Activated CD4-positive, alpha-beta T cell treated with anti-CD3 and anti-CD28 coated beads for 1 hour (primary cell): ENCODE measurements around the gene SLC17A5.
"Not testable (repeated sequence)": the region's sequence is repeated elsewhere in the genome, so short reads cannot be mapped to it uniquely, and the experiment has no call there.

ENCODE experiments used
- DNase-seq: peaks from one replicate; pipeline ENCODE4 v3.0.0-alpha.2; 2020

SLC17A5 gene, protein sequence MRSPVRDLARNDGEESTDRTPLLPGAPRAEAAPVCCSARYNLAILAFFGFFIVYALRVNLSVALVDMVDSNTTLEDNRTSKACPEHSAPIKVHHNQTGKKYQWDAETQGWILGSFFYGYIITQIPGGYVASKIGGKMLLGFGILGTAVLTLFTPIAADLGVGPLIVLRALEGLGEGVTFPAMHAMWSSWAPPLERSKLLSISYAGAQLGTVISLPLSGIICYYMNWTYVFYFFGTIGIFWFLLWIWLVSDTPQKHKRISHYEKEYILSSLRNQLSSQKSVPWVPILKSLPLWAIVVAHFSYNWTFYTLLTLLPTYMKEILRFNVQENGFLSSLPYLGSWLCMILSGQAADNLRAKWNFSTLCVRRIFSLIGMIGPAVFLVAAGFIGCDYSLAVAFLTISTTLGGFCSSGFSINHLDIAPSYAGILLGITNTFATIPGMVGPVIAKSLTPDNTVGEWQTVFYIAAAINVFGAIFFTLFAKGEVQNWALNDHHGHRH

DNA sequence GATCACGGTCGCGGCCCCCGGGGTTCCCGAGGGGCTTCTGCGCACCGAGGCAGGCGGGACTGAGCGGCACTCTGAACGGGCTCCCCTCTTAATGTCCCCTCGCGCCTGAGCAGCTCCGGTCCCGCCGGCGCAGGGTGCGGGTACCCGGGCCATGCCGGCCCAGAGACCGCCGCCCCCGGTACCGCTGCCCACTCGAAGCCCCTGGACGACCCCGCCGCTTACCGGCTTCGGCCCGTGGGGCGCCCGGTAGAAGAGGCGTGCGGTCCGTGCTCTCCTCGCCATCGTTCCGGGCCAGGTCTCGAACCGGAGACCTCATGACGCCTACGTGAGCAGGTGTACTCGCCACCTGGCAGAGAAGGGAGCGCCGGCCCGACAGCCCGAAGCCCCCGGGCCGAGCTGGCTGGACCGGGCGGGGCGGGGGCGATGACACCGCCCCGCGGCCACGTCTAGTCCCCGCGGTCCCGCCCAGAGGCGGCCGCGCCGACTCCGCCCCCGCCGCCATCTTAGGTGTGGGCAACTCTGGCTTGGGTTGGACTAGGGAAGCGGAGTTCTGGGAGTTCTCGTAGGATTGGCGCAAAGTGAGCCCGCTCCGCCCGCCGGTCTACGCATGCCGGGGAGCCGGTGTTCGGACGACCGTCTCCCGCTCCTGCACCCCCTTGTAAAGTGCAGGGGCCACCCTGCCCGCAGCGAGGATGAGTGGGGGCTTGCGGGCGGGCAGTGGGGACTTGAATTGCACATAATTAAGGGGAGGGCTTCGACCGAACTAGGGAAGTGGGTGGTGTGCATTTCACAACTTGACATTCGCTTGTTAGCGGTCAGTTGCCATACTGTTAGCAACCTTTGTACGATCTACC lies at the start of gene SLC17A5:
TSS of gene SLC17A5 (minus strand) at position 422 of the 854 bp plus-strand sequence. CDS start at position 316, 106 bp downstream.
- DNase-seq, result peak; percentile 77

DNA sequence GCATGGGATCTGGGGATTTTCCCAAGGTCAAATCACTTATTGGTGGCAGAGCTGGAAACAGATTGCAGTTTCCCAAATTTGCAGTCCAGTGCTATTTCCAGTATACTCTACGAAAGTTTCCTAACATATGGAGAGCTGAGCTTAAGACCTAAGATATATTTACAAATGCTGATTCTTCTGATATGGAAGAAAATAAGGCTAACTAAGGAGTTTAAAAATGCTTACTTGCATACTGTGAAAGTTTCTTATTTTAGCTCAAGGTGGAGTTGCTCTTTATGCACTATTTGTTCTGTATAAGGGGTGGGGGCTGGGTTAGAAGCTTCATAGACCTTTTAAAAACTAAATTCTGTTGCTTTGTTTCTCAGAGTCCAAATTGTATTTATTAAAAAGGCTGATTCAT lies 49.7 kb upstream of the SLC17A5 start:
- DNase-seq, result no peak

DNA sequence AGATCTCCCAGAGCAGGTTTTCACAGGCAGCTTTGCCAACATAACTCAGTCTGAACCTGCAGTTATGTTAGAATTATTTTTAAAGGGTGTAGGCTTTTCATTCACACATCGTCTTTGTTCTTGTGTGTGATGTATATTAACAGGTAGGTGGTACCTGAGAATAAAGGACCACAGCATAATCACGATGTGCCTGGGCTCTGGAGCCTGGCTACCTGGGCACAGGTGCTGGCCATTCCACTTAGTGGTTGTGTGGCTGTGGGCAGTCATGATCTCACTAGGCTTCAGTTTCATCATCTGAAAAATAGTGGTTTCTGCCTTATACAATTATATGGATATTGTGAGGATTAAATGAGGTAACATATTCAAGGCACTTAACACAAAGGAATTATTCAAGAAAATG lies 48.7 kb upstream of the SLC17A5 start:
- no peak for DNase-seq

DNA sequence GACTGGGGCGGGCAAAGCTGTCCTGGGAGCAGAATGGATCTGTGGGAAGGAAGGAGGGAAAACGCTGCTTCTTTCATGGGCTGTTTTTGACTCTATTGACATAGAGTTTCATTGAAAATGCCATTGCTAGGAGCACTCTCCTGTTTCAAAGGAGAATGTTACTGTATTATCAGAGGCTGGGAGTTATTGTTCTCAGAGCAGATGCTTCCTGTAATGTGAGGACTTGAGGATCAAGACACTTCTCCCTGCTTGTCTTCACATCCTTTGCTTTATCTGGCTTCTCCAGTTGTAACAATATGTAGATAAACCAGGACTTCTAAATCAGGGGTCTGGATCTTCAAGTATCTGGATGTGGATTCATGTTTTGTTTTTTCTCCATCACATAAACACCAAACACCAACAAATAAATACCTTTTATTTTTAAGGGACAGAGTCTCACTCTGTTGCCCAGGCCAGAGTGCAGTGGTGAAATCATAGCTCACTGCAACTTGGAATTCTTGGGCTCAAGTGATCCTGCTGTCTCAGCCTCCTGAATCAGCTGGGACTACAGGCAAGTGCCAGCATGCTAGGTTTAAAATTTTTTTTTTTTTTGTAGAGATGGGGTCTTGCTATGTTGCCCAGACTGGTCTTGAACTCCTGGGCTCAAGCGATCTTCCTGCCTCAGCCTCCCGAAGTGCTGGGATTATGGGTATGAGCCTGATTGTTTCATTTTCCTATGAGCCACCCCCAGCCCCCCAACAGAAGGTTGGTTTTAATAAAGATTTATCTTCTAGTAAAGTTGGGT lies 46.1 kb upstream of the SLC17A5 start:
- no peak for DNase-seq

DNA sequence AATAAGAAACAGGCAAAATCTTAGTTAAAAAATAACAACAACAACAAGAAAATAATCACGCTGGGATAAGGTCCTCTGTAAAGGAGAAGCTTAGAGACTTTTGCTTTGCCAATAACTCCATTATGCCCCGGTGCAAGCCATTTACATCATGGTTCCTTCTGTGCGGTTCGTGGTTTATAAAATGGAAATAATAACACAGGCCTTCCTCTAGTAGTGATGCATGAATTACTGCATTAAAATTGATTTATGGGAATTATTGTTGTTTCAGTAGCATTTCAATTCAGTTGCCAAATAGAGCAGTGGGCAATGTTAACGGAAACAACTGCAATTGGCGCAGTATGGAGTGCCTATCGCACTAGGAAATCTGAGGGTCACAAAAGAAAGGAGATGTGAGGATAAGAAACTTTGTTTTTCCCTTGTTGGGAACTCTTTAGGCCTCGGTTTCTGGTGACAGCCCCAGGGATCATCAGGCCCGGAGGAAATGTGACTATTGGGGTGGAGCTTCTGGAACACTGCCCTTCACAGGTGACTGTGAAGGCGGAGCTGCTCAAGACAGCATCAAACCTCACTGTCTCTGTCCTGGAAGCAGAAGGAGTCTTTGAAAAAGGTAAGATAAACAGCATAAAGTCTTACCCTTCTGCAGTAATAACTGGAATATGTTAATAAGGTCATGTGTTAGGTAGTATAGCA lies 43.3 kb upstream of the SLC17A5 start:
- DNase-seq, result no peak

- DNase-seq, result peak; percentile 50
These were observed 42.0 kb upstream of the SLC17A5 start, which contains the start of gene CD109 for GRCh38 chr6:73695619-73696421. Gene CD109 (plus strand): TSS chr6:73696203. CDS start chr6:73696216, 13 bp downstream.

- DNase-seq, result no peak
These were observed 41.1 kb upstream of the SLC17A5 start for GRCh38 chr6:73694711-73695411.

DNA sequence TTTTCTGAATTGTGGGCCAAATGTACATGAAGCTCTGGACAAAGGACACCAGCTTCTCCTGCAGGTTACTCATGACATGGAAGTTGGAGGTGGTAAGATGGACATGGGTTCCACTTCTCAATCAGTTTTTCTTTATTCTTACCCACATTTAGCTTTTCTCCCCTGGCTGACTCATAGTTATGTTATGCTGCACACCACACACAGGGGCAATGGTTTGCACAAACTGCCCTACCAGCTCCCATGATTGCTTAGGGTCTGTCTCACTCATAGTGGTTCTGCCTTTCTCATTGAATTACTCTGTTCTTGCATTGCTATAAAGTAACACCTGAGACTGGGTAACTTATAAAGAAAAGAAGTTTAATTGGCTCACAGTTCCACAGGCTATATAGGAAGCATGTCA lies 37.7 kb upstream of the SLC17A5 start:
- DNase-seq, result no peak

DNA sequence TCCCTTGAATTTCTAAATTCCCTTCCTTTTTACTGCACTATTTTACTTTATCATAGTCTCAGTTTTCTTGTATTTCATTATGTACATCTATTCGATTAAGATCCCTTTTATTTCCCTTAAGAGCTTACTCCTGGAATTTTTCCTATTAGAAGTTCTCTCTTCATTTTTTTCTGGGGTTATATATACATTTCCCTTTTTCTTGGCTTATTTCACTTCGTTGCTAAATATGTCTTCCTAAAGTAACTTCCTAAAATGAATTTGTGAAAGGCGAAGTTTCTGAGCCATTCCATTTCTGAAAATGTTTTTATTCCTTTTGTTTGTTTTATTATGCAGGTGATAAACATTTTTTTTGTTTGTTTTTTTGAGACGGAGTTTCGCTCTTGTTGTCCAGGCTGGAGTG lies 36.3 kb upstream of the SLC17A5 start:
- no peak for DNase-seq

GRCh38 chr6:73688351-73688750 lies 34.6 kb upstream of the SLC17A5 start:
- no peak for DNase-seq

GRCh38 chr6:73683574-73683973 lies 29.8 kb upstream of the SLC17A5 start:
- DNase-seq, result not testable (repeated sequence)

DNA sequence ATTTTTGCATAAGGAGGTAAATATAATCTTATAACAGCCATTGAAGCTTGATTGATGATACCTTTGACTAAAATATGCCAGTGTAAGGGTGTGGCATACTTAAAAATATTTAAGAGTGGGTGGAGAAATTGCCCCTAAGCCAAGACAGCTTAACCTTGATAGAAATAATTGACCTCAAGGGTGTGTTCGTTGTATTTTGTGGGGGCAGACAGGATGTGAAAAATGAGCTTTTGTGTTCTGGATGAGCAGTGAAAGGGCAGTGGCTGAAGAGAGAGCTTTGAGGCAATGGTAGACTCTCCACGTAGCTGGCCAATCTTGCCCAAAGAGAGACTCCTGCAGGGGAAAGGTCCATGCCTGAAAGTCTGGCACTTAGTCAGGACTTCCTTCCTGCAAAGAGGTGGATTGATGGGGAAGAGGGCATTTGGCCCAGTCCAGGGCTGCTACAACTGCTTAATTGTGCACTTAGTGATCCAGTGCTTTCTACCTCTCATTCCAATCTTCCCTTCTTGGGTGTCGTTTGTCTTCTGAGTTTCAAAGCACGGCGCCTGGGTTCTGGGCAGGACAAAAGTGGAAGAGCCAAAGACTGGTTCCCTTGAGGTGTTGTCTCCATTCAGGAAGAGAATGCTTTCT lies 26.6 kb upstream of the SLC17A5 start:
- no peak for DNase-seq

DNA sequence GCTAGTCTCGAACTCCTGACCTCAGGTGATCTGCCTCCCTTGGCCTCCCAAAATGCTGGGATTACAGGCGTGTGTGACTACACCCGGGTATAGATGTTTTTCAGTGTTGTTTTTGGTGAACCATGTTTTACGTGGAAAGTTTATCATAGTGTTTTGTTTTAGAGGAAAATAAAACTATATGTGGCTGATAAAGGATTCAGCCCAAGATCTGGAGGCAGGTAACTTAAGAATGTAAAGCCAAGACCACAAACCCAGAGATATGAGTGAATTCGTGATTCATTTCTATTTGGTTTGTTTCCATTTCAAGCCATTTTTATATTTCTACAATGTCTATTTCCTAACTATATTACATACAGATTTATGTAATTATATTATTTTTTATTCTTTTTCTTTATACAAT lies 26.1 kb upstream of the SLC17A5 start:
- DNase-seq, result not testable (repeated sequence)

GRCh38 chr6:73679009-73679408 lies 25.2 kb upstream of the SLC17A5 start:
- no peak for DNase-seq

DNA sequence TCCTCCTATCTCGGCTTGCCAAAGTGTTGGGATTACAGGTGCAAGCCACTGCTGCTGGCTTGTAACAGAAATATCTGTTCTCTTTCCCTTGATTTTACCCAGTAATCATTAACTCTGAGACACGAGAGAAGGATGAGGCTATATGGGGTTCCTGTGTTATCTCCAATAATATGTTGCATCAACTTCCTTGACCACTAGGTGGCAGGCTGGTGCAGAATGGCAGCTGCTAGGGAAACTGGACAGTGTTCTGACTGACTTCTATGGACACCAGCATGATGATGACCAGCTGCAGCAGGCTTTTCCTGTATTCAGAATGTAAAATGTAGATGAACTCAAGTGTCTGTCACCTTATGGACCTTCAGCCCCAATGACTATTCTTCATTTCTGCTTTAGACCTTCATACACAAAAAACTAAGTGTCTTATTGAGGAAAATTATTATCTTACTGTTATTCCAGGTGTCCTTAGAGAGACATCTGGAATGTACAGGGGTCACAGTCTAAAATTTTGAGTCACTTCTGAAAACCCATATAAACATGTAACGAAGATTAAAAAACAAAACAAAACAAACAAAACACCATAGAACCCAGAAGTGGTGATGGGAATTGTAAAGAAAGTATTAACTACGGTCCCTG lies 21.8 kb upstream of the SLC17A5 start:
- peak; percentile 36 for DNase-seq

DNA sequence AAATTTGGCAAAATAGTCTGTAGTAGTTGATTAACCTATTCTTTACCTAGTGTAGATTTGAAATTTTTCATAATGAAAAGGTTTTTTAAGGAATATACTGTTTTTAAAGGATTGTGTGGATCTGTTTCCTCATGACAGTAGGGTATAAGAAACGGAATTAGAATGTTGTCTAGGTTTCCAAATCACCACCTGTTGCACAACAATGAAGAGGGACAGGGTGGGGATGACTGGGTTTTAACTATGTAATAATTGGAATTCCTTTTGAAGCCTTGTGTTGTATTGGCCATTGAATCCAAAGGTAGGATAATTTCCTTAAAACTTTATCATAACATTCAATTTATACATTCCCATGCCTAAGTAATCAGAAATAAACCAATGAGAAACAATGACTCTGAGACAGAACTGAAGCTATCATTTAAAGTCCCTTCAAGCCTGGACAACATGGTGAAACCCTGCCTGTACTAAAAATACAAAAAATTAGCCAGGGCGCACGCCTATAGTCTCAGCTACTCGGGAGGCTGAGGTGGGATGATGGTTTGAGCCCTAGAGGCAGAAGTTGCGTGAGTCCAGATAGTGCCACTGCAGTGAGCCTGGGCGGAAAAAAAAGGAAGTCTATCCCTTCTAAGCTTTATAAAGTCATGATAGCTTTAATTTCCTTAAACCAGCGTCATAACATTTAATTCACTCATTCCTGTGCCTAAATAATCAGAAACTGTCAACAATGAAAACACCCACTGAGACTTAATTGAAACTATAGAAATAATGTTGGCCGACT lies 18.3 kb upstream of the SLC17A5 start:
- DNase-seq, result no peak

- DNase-seq, result no peak
These were observed 15.2 kb upstream of the SLC17A5 start for GRCh38 chr6:73669005-73669404.

GRCh38 chr6:73667798-73668197 lies 14.0 kb upstream of the SLC17A5 start:
- no peak for DNase-seq

DNA sequence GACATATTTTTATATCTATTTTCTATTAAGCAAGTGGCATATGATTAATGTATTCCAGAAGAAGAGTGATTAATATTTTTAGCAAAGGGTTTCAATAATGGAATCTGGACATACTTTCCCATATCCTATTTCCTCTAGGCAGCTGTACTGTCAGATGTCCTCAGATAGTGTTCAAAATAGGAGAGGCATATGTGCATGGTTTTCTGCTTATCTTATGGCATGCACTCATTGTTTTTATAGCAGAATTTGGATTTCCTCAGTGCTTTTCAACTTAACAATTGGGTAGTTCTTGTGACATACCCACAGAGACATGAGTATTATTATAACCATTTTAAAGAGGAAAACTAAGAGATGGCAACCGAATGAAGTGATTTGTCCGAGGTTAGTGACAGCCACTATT lies 12.6 kb upstream of the SLC17A5 start:
- no peak for DNase-seq
